ENCODE data around the gene GGCX. TPM values are rescaled to one million over a fixed set of nuclear protein-coding genes. Genes with fewer than 3 reads are reported as not detected.

Gene GGCX
- total RNA-seq, 2 donors from 2014 or later = 21.2 to 21.5 TPM

GRCh38 chr2:85539361-85540132 is 21.7 kb downstream of the GGCX start:
- peak; percentile 71 to 81 for DNase-seq (ENCODE audit: low spot score in 2 of 2)
- Mint-ChIP-seq H3K36me3 (peaks cover 54 to 68% of the 10 kb centered on the region in 2 donors), H3K27ac (peak overlapping the region; percentile 94 to 97), H3K9me3 (no peaks in the 10 kb centered on the region)
- peak; percentile 37 to 42 for ATAC-seq

GRCh38 chr2:85538507-85539360 is 22.6 kb downstream of the GGCX start, which contains the start of gene MAT2A:
Gene MAT2A, plus strand, starts transcription at chr2:85539168. Its CDS starts 120 bp downstream, at chr2:85539288.
- Mint-ChIP-seq H3K36me3 (peaks cover 46 to 60% of the 10 kb centered on the region in 2 donors), H3K9me3 (no peaks in the 10 kb centered on the region), H3K27ac (peak within 1 kb of the TSS; percentile 94 to 97)
- DNase-seq (ENCODE audit: low spot score in 2 of 2) = peak; percentile 93
- peak; percentile 79 to 84 for ATAC-seq

- ATAC-seq (no peak), DNase-seq (ENCODE audit: low spot score in 2 of 2) (peak in 1 of 2 donors; percentile 62)
- peak overlapping the region; percentile 94 to 97 for H3K27ac Mint-ChIP-seq
- H3K36me3 Mint-ChIP-seq = peaks cover 38 to 52% of the 10 kb centered on the region in 2 donors
- no peaks in the 10 kb centered on the region for H3K9me3 Mint-ChIP-seq
Measured at GRCh38 chr2:85537600-85538506, 23.4 kb downstream of the GGCX start.

GRCh38 chr2:85536479-85536878 is 24.8 kb downstream of the GGCX start:
- no peak for ATAC-seq
- no peaks in the 10 kb centered on the region for H3K9me3 Mint-ChIP-seq
- H3K27ac Mint-ChIP-seq = peak overlapping the region in 1 of 2 donors; percentile 94
- DNase-seq (ENCODE audit: low spot score in 2 of 2) = no peak
- peaks cover 25 to 39% of the 10 kb centered on the region in 2 donors for H3K36me3 Mint-ChIP-seq

- peak overlapping the region; percentile 1 to 2 for H3K27ac Mint-ChIP-seq
- no peak for ATAC-seq
- no peaks in the 10 kb centered on the region for H3K9me3 Mint-ChIP-seq
- H3K36me3 Mint-ChIP-seq = peaks cover 9 to 23% of the 10 kb centered on the region in 2 donors
- no peak for DNase-seq (ENCODE audit: low spot score in 2 of 2)
Measured at GRCh38 chr2:85534881-85535280, 26.4 kb downstream of the GGCX start.

GRCh38 chr2:85534099-85534498 is 27.2 kb downstream of the GGCX start:
- peaks cover 6 to 17% of the 10 kb centered on the region in 2 donors for H3K36me3 Mint-ChIP-seq
- ATAC-seq (no peak), DNase-seq (ENCODE audit: low spot score in 2 of 2) (no peak)
- no peaks in the 10 kb centered on the region for H3K9me3 Mint-ChIP-seq
- peak overlapping the region in 1 of 2 donors; percentile 2 for H3K27ac Mint-ChIP-seq

GRCh38 chr2:85531589-85531988 is 29.7 kb downstream of the GGCX start:
- no peaks in the 10 kb centered on the region for H3K36me3 Mint-ChIP-seq
- ATAC-seq (no peak), DNase-seq (ENCODE audit: low spot score in 2 of 2) (no peak)
- no peak overlapping the region for H3K27ac Mint-ChIP-seq
- H3K9me3 Mint-ChIP-seq = no peaks in the 10 kb centered on the region

GRCh38 chr2:85529809-85530208 is 31.5 kb downstream of the GGCX start:
- Mint-ChIP-seq H3K27ac (no peak overlapping the region), H3K9me3 (no peaks in the 10 kb centered on the region), H3K36me3 (no peaks in the 10 kb centered on the region)
- DNase-seq (ENCODE audit: low spot score in 2 of 2) = no peak
- no peak for ATAC-seq

- DNase-seq (ENCODE audit: low spot score in 2 of 2) (no peak), ATAC-seq (no peak)
- H3K27ac Mint-ChIP-seq = no peak overlapping the region
- no peaks in the 10 kb centered on the region for H3K36me3 Mint-ChIP-seq
- H3K9me3 Mint-ChIP-seq = no peaks in the 10 kb centered on the region
Measured at GRCh38 chr2:85528355-85528754, 32.9 kb downstream of the GGCX start.

GRCh38 chr2:85527787-85528186 is 33.5 kb downstream of the GGCX start:
- ATAC-seq (no peak), DNase-seq (ENCODE audit: low spot score in 2 of 2) (no peak)
- Mint-ChIP-seq H3K9me3 (no peaks in the 10 kb centered on the region), H3K27ac (no peak overlapping the region), H3K36me3 (no peaks in the 10 kb centered on the region)

GRCh38 chr2:85525567-85525966 is 35.7 kb downstream of the GGCX start:
- no peaks in the 10 kb centered on the region for H3K9me3 Mint-ChIP-seq
- no peak for DNase-seq (ENCODE audit: low spot score in 2 of 2)
- no peak for ATAC-seq
- no peaks in the 10 kb centered on the region for H3K36me3 Mint-ChIP-seq
- no peak overlapping the region for H3K27ac Mint-ChIP-seq

- Mint-ChIP-seq H3K36me3 (no peaks in the 10 kb centered on the region), H3K9me3 (no peaks in the 10 kb centered on the region), H3K27ac (no peak overlapping the region)
- ATAC-seq (no peak), DNase-seq (ENCODE audit: low spot score in 2 of 2) (no peak)
Measured at GRCh38 chr2:85525029-85525428, 36.3 kb downstream of the GGCX start.

GRCh38 chr2:85524336-85524908 is 36.9 kb downstream of the GGCX start:
- Mint-ChIP-seq H3K27ac (no peak overlapping the region), H3K36me3 (no peaks in the 10 kb centered on the region), H3K9me3 (no peaks in the 10 kb centered on the region)
- DNase-seq (ENCODE audit: low spot score in 2 of 2) (no peak), ATAC-seq (no peak)

GRCh38 chr2:85523903-85524335 is 37.4 kb downstream of the GGCX start:
- Mint-ChIP-seq H3K27ac (no peak overlapping the region), H3K36me3 (no peaks in the 10 kb centered on the region), H3K9me3 (no peaks in the 10 kb centered on the region)
- no peak for ATAC-seq
- DNase-seq (ENCODE audit: low spot score in 2 of 2) = no peak

- Mint-ChIP-seq H3K27ac (no peak overlapping the region), H3K36me3 (no peaks in the 10 kb centered on the region), H3K9me3 (no peaks in the 10 kb centered on the region)
- ATAC-seq (no peak), DNase-seq (ENCODE audit: low spot score in 2 of 2) (no peak)
Measured at GRCh38 chr2:85523062-85523902, 38.0 kb downstream of the GGCX start.
